HFF-Myc (cell line): Measurements from ENCODE around the gene CENATAC.
"Not testable (repeated sequence)": the region's sequence is repeated elsewhere in the genome, so short reads cannot be mapped to it uniquely, and the experiment has no call there.

Source experiments
- DNase-seq: peaks from one replicate; pipeline ENCODE4 v3.0.0-alpha.2; 2011; ENCODE audit warnings: low read depth; ENCODE audit errors: extremely low read depth
- H3K4me3 ChIP-seq: replicated peaks from 2 replicates; pipeline ENCODE4 v1.5.1; 2011; ENCODE audit warnings: low read depth, mild to moderate bottlenecking, control low read depth, low read length
- CTCF ChIP-seq: IDR thresholded peaks from 2 replicates; pipeline ENCODE4 v1.5.1; 2012; ENCODE audit warnings: mild to moderate bottlenecking, low read depth, low read length, control low read depth; ENCODE audit errors: missing control alignments

Gene CENATAC

GRCh38 chr11:118979434-118979833 lies 18.5 kb upstream of the CENATAC start:
- no peak for DNase-seq
- no peak for TF ChIP-seq CTCF

GRCh38 chr11:118980191-118980881 lies 17.6 kb upstream of the CENATAC start:
- DNase-seq, result no peak
- H3K4me3 ChIP-seq, result no peak overlapping the region
- TF ChIP-seq CTCF, result no peak

More at GRCh38 chr11:118979434-118979833, 18.5 kb upstream of the CENATAC start:
- no peak overlapping the region for H3K4me3 ChIP-seq

- not testable (repeated sequence) for DNase-seq, H3K4me3 ChIP-seq
Measured at GRCh38 chr11:118984337-118984736, 13.6 kb upstream of the CENATAC start.

GRCh38 chr11:118984825-118985224 lies 13.1 kb upstream of the CENATAC start:
- no peak for DNase-seq
- no peak for TF ChIP-seq CTCF
- no peak overlapping the region for H3K4me3 ChIP-seq

- DNase-seq, result no peak
- TF ChIP-seq CTCF, result no peak
- H3K4me3 ChIP-seq, result no peak overlapping the region
Measured at GRCh38 chr11:118988280-118988679, 9.7 kb upstream of the CENATAC start.

GRCh38 chr11:118991486-118992038 lies 6.4 kb upstream of the CENATAC start:
- H3K4me3 ChIP-seq, DNase-seq: not testable (repeated sequence)

- H3K4me3 ChIP-seq, result peak overlapping the region; percentile 89
- DNase-seq, result no peak
- TF ChIP-seq CTCF, result peak; percentile 18
Measured at GRCh38 chr11:118996926-118997626, 862 bp upstream of the CENATAC start.
